Osteocyte (in vitro differentiated cells): ENCODE data around the gene NYAP2. TPM values are rescaled to one million over a fixed set of nuclear protein-coding genes. Genes with fewer than 3 reads are reported as not detected.

ENCODE experiments used
- DNase-seq: peaks from one replicate; pipeline ENCODE4 v3.0.0; 2021; ENCODE audit warnings: mixed read lengths; ENCODE audit not compliant: unreplicated experiment; ENCODE audit errors: extremely low spot score
- H3K27ac Mint-ChIP-seq: one replicate; pipeline ENCODE4 v1.8.0; 2021; ENCODE audit warnings: mild to moderate bottlenecking, mixed read lengths; ENCODE audit not compliant: unreplicated experiment
- H3K27me3 Mint-ChIP-seq: one replicate; pipeline ENCODE4 v1.8.0; 2021; ENCODE audit warnings: mixed read lengths; ENCODE audit not compliant: unreplicated experiment
- H3K36me3 Mint-ChIP-seq: one replicate; pipeline ENCODE4 v1.8.0; 2021; ENCODE audit warnings: mixed read lengths; ENCODE audit not compliant: unreplicated experiment
- H3K4me1 Mint-ChIP-seq: one replicate; pipeline ENCODE4 v1.8.0; 2021; ENCODE audit warnings: mixed read lengths; ENCODE audit not compliant: unreplicated experiment
- H3K4me3 Mint-ChIP-seq: one replicate; pipeline ENCODE4 v1.8.0; 2021; ENCODE audit warnings: mild to moderate bottlenecking, moderate library complexity, mixed read lengths; ENCODE audit not compliant: unreplicated experiment
- H3K9me3 Mint-ChIP-seq: one replicate; pipeline ENCODE4 v1.8.0; 2021; ENCODE audit warnings: mixed read lengths; ENCODE audit not compliant: unreplicated experiment
- long read RNA-seq: library from polyadenylated mRNA; unstranded; transcript quantifications from one replicate; pipeline ENCODE4 v2.0.0, GENCODE V29; 2021
- total RNA-seq: library from RNA; stranded (reverse); gene quantifications from 2 replicates; pipeline ENCODE4 v1.2.1, GENCODE V29; 2021
- TF ChIP-seq, protein P1 (sequence below): fragments of 200-600 bp; sonication (generic); IDR thresholded peaks from 2 replicates; pipeline ENCODE4 v1.5.0; 2021; ENCODE audit warnings: antibody characterized with exemption, mild to moderate bottlenecking, moderate library complexity

Gene NYAP2
- not detected in 2 replicates for total RNA-seq
- long read RNA-seq: 0 reads

DNA sequence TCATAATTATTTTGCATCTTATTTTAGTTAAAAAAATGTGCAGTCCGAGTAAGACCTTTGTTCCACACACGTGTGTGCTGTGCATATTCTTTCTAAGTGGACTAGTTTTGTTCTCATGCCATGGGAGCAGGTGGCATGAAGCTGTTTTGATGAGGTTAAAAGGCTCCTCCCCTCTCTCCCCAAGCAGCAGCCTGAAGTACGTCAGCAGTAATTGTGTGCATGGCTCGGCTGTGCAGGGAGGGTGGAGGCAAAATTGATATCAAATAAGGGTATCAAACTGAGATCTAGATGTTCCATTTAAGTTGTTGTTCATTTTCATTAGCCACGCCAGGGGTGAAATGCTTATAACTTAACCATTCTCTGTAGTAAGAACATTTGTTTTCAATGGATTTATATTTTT lies at the start of gene NYAP2:
Gene NYAP2, plus strand, starts transcription at position 207 of the 400 bp plus-strand sequence. CDS start 9,171 bp downstream, outside the sequence.
- Mint-ChIP-seq H3K4me3 (no peak within 1 kb of the TSS), H3K27me3 (peaks cover 34% of the 10 kb centered on the region), H3K27ac (no peak within 1 kb of the TSS), H3K36me3 (no peaks in the 10 kb centered on the region), H3K9me3 (no peaks in the 10 kb centered on the region), H3K4me1 (no peaks in the 10 kb centered on the region)
- no peak for DNase-seq
- TF ChIP-seq, protein P1, sequence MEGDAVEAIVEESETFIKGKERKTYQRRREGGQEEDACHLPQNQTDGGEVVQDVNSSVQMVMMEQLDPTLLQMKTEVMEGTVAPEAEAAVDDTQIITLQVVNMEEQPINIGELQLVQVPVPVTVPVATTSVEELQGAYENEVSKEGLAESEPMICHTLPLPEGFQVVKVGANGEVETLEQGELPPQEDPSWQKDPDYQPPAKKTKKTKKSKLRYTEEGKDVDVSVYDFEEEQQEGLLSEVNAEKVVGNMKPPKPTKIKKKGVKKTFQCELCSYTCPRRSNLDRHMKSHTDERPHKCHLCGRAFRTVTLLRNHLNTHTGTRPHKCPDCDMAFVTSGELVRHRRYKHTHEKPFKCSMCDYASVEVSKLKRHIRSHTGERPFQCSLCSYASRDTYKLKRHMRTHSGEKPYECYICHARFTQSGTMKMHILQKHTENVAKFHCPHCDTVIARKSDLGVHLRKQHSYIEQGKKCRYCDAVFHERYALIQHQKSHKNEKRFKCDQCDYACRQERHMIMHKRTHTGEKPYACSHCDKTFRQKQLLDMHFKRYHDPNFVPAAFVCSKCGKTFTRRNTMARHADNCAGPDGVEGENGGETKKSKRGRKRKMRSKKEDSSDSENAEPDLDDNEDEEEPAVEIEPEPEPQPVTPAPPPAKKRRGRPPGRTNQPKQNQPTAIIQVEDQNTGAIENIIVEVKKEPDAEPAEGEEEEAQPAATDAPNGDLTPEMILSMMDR: no peak

DNA sequence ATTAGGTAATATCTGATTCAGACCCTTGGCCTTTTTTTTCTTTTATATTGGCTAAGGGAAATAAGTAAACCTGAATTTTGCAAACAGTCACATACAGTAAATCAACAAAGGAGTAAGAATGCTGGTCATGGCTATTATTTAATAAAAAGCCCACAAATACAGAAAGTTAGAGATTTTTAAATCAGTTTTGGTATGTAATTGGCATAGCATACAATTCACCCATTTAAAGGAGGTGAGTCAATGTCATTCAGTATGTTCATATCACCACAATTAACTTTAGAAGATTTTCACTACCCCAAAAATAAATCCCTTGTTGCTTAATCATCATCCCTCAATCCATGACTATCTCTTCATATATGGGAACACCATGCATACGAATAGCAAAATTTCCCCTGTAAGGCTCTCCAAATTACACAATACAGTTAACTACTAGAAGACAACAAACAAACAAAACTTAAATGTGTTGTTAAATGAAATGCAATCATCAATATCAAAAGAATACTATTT lies 45.9 kb upstream of the NYAP2 start:
- peaks cover 17% of the 10 kb centered on the region for H3K4me1 Mint-ChIP-seq
- H3K4me3 Mint-ChIP-seq: no peak overlapping the region
- H3K9me3 Mint-ChIP-seq: peaks cover 8% of the 10 kb centered on the region
- H3K27me3 Mint-ChIP-seq: no peaks in the 10 kb centered on the region
- TF ChIP-seq, protein P1: no peak
- no peak for DNase-seq
- H3K36me3 Mint-ChIP-seq: no peaks in the 10 kb centered on the region
- no peak overlapping the region for H3K27ac Mint-ChIP-seq

DNA sequence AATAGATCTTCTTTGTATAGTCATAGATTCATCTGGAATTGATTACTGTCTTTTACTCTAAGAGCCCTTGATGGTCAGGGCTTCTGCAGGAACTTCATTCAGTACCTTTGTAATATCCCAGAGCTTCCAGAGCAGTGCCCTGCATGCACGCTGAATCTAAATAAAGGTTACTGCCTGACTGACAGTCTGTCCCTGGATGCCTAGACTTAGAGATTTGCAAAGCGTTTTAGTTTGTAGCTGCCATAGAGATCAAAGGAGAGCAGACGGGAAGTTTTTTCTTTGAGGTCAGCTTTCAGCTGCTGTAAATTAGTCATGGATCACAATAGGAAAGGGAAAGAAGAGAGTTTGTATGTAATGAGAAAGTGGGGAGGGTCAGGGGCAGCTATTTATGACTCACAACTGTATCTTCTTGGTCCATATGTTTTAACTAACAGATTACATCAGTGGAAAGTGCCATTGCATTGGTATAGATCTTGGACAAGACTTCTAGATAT lies 45.2 kb upstream of the NYAP2 start:
- no peaks in the 10 kb centered on the region for H3K36me3 Mint-ChIP-seq
- H3K27ac Mint-ChIP-seq: peak overlapping the region; percentile 29
- H3K27me3 Mint-ChIP-seq: no peaks in the 10 kb centered on the region
- H3K4me3 Mint-ChIP-seq: no peak overlapping the region
- no peak for DNase-seq
- peaks cover 13% of the 10 kb centered on the region for H3K4me1 Mint-ChIP-seq
- TF ChIP-seq, protein P1: no peak
- peaks cover 5% of the 10 kb centered on the region for H3K9me3 Mint-ChIP-seq

DNA sequence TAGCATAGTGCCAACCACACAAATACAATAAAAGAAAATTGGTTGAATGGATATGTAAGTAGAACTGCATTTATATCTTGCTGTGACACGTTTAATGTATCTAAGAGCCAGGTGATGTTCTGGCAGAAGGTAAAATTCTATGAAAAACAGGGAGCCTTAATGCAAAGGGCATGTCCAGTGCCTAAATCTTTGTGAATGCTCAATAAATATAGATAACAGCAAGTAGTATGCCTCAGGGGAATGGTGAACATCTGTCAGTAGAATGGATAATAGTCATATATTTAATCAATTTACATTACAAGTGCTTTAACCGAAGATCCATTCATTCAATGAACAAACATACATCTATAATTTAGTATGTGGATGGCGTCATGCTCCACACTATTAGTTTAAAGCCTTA lies 43.7 kb upstream of the NYAP2 start:
- Mint-ChIP-seq H3K27me3 (no peaks in the 10 kb centered on the region), H3K9me3 (peaks cover 5% of the 10 kb centered on the region), H3K36me3 (no peaks in the 10 kb centered on the region), H3K27ac (no peak overlapping the region), H3K4me3 (no peak overlapping the region), H3K4me1 (peaks cover 13% of the 10 kb centered on the region)
- no peak for DNase-seq
- TF ChIP-seq, protein P1: no peak

DNA sequence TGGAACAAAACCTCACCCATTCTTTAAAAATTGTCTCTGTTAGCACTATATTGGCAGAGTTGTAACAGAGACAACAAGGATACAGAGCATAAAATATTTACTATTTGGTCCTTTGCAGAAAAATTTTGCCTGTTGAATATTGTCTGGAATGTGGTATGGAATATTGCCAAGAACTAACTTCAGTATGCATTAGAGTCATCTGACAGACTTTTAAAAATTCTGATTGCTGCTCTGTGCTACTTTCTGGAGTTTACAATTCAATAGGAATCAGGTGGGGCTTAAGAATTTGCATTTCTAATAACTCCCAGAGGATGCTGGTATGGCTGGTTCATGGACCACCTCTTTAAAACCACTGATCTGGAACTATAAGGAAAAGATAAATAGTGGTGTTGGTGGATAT lies 32.8 kb upstream of the NYAP2 start:
- H3K27me3 Mint-ChIP-seq: no peaks in the 10 kb centered on the region
- DNase-seq: no peak
- peaks cover 8% of the 10 kb centered on the region for H3K4me1 Mint-ChIP-seq
- no peak overlapping the region for H3K27ac Mint-ChIP-seq
- no peaks in the 10 kb centered on the region for H3K36me3 Mint-ChIP-seq
- H3K4me3 Mint-ChIP-seq: no peak overlapping the region
- TF ChIP-seq, protein P1: no peak
- H3K9me3 Mint-ChIP-seq: no peaks in the 10 kb centered on the region
